Ishikawa (cell line): Measurements from ENCODE around the gene ZMYND11.

Source experiments
- CEBPB ChIP-seq: IDR thresholded peaks from 2 replicates; pipeline ENCODE4 v1.6.1; 2012
- CREB1 ChIP-seq: IDR thresholded peaks from 2 replicates; pipeline ENCODE4 v1.6.1; 2012; ENCODE audit warnings: low read depth
- EGR1 ChIP-seq: IDR thresholded peaks from 2 replicates; pipeline ENCODE4 v1.6.1; 2012
- EP300 ChIP-seq: IDR thresholded peaks from 2 replicates; pipeline ENCODE4 v1.6.1; 2012; ENCODE audit warnings: borderline replicate concordance
- FOXM1 ChIP-seq: IDR thresholded peaks from 2 replicates; pipeline ENCODE4 v1.6.1; 2012; ENCODE audit warnings: low read depth, borderline replicate concordance
- MAX ChIP-seq: IDR thresholded peaks from 2 replicates; pipeline ENCODE4 v1.6.1; 2012
- NFIC ChIP-seq: IDR thresholded peaks from 2 replicates; pipeline ENCODE4 v1.6.1; 2012
- RAD21 ChIP-seq: IDR thresholded peaks from 2 replicates; pipeline ENCODE4 v1.6.1; 2012; ENCODE audit warnings: low read depth
- TAF1 ChIP-seq: IDR thresholded peaks from 2 replicates; pipeline ENCODE4 v1.6.1; 2012; ENCODE audit warnings: low read depth, mild to moderate bottlenecking
- TCF12 ChIP-seq: IDR thresholded peaks from 2 replicates; pipeline ENCODE4 v1.6.1; 2012; ENCODE audit warnings: low read depth
- TEAD4 ChIP-seq: IDR thresholded peaks from 2 replicates; pipeline ENCODE4 v1.6.1; 2012
- USF1 ChIP-seq: IDR thresholded peaks from 2 replicates; pipeline ENCODE4 v1.6.1; 2012
- YY1 ChIP-seq: IDR thresholded peaks from 2 replicates; pipeline ENCODE4 v1.6.1; 2012; ENCODE audit warnings: low read depth
- ZBTB7A ChIP-seq: IDR thresholded peaks from 2 replicates; pipeline ENCODE4 v1.6.1; 2012; ENCODE audit warnings: low read depth
- TF ChIP-seq, protein P1 (sequence below): IDR thresholded peaks from 2 replicates; pipeline ENCODE4 v1.6.1; 2012; ENCODE audit warnings: low read depth, mild to moderate bottlenecking

The ZMYND11 gene

DNA sequence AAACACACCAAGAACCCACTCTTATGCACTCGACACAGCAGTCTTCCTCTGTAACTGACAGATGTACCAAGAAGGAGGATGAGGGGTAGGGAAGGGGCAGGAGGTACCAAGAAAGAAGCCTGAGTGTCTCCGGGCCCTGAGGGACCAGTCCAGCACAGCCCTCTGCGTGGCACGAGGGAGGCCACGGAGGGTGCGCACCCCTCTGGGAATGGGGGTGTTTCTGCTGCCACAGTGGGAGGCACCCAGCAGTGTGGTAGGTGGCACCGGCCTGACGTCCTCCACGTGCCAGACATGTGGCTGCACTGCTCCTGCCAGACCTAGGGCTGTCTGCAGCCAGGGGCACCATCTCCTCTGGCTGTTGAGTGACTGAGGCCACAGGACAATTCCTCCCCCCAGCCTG, 154.3 kb downstream of the ZMYND11 start:
- TF ChIP-seq YY1 (no peak), TCF12 (no peak), TEAD4 (no peak)

DNA sequence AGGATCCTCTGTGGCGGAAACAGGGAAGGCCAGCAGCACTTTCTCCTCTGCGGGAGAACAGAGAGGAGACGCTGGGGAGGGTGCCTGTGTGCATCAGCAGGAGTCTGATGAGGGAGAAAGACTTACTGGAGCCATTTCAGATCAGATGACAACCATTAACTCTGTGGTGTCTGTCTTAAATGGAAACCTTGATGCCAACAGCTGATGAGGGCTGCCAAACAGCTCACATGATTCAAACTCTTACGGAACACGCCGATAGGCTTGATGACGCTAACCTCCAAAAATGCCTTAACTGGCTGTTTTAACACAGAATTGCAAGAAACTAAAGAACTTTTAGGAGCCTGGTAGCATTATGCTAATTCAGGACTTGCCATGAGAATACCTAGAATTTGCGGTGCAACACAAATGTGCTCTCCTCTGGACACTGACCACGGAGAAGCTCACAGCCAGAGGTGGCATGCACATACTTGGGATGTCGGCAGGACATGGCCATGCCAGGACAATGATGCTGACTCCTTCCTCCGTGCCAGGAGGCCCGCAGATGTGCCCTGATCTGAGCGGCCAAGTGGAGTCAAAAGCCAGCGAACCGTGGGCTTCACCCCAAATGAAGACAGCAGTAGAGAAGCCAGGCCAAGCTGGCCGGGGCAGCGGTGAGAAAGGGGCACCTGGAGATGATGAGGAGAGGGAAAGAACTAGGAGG, 154.9 kb downstream of the ZMYND11 start:
- TF ChIP-seq YY1 (no peak), EGR1 (no peak), MAX (no peak), TEAD4 (no peak), FOXM1 (no peak), EP300 (no peak), ZBTB7A (no peak), TCF12 (no peak), CREB1 (no peak), TAF1 (no peak), CEBPB (no peak), NFIC (no peak), RAD21 (no peak), USF1 (no peak)
- TF ChIP-seq, protein P1, sequence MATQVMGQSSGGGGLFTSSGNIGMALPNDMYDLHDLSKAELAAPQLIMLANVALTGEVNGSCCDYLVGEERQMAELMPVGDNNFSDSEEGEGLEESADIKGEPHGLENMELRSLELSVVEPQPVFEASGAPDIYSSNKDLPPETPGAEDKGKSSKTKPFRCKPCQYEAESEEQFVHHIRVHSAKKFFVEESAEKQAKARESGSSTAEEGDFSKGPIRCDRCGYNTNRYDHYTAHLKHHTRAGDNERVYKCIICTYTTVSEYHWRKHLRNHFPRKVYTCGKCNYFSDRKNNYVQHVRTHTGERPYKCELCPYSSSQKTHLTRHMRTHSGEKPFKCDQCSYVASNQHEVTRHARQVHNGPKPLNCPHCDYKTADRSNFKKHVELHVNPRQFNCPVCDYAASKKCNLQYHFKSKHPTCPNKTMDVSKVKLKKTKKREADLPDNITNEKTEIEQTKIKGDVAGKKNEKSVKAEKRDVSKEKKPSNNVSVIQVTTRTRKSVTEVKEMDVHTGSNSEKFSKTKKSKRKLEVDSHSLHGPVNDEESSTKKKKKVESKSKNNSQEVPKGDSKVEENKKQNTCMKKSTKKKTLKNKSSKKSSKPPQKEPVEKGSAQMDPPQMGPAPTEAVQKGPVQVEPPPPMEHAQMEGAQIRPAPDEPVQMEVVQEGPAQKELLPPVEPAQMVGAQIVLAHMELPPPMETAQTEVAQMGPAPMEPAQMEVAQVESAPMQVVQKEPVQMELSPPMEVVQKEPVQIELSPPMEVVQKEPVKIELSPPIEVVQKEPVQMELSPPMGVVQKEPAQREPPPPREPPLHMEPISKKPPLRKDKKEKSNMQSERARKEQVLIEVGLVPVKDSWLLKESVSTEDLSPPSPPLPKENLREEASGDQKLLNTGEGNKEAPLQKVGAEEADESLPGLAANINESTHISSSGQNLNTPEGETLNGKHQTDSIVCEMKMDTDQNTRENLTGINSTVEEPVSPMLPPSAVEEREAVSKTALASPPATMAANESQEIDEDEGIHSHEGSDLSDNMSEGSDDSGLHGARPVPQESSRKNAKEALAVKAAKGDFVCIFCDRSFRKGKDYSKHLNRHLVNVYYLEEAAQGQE, result no peak

DNA sequence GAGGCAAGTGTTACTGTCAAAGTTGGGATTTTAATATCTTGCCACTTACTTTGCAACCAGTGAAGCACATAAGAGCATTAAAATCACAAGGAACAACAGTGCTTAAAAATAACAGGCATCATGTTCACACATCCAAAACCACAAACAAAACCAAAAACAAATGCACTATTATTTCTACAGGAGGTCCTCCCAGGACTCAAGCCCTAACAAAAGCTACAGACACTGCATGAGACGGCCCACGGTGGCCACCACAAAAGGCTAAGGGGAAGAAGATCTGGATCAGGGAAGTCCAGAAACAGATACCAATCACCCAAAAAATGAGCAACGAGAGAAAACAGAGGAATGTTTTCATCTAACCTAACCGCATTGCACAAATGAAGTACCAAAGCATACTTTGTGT, 158.4 kb downstream of the ZMYND11 start:
- TF ChIP-seq TCF12 (no peak), TEAD4 (no peak), MAX (no peak), EGR1 (no peak), CREB1 (no peak), RAD21 (no peak), CEBPB (no peak), USF1 (no peak), ZBTB7A (no peak), NFIC (no peak)

DNA sequence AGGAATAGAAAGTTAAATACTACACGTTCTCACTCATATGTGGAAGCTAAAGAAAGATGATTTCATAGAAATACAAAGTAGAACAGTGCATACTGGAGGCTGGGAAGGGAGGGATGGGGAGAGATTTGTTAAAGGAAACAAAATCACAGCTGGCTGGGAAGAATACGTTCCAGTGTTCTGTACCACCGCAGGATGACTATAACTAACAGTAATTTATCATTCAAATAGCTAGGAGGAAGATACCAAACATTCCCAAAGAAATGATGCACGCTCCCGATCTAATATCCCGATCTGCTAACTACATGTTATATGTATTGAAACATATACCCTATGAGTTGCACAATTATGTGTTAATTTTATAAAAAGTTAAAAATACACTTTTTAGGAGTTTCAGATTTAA, 162.3 kb downstream of the ZMYND11 start:
- TF ChIP-seq YY1 (no peak), ZBTB7A (no peak), TCF12 (no peak), CEBPB (no peak), TEAD4 (no peak), TAF1 (no peak)

- no peak for TF ChIP-seq TCF12
Observed at GRCh38 chr10:298033-298432, 162.8 kb downstream of the ZMYND11 start.

- TF ChIP-seq RAD21 (no peak), NFIC (no peak), YY1 (no peak), EP300 (no peak), CEBPB (no peak)
- TF ChIP-seq, protein P1, result no peak
Observed at GRCh38 chr10:299512-299911, 164.3 kb downstream of the ZMYND11 start.

DNA sequence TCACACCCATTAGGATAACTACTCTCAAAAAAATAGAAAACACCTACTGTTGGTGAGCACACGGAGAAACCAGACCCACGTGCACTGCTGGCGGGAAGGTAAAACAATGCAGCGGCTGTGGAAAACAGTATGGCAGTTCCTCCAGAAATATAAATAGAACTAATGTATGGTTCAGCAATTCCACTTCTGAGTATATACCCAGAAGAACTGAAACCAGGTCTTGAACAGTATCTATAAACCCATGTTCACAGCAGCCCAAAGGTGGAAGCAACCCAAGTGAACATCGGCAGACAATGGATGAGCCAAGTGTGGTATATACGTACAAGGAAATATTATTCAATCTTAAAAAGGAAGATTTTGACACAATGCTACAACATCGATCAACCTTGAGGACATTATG, 164.7 kb downstream of the ZMYND11 start:
- TF ChIP-seq RAD21 (no peak), YY1 (no peak), CREB1 (no peak)
